HepG2 (cell line): ENCODE data around the gene CDC42BPG. TPM values are rescaled to one million over a fixed set of nuclear protein-coding genes. Genes with fewer than 3 reads are reported as not detected.

Source experiments
- FLYWCH1 ChIP-seq: sonication (generic); formaldehyde crosslinking; IDR thresholded peaks from 2 replicates; pipeline ENCODE4 v1.8.1; 2023; ENCODE audit warnings: mild to moderate bottlenecking, missing genetic modification reagents
- MYC ChIP-seq: sonication (generic); formaldehyde crosslinking; IDR thresholded peaks from 2 replicates; pipeline ENCODE4 v1.9.0; 2021; ENCODE audit warnings: missing genetic modification reagents, borderline replicate concordance
- NR3C1 ChIP-seq: sonication (generic); formaldehyde crosslinking; IDR thresholded peaks from 2 replicates; pipeline ENCODE4 v1.4.0; 2020; ENCODE audit warnings: missing genetic modification reagents
- PAXIP1 ChIP-seq: sonication (generic); formaldehyde crosslinking; conservative IDR thresholded peaks from 2 replicates; pipeline ENCODE4 v1.4.0; 2020; ENCODE audit warnings: mild to moderate bottlenecking, missing genetic modification reagents, moderate library complexity
- SRY ChIP-seq: sonication (generic); formaldehyde crosslinking; IDR thresholded peaks from 2 replicates; pipeline ENCODE4 v1.8.0; 2022; ENCODE audit warnings: mild to moderate bottlenecking, missing genetic modification reagents
- ZFY ChIP-seq: sonication (generic); formaldehyde crosslinking; IDR thresholded peaks from 2 replicates; pipeline ENCODE4 v1.4.0; 2020; ENCODE audit warnings: missing genetic modification reagents
- ZNF160 ChIP-seq: sonication (generic); formaldehyde crosslinking; IDR thresholded peaks from 2 replicates; pipeline ENCODE4 v1.8.0; 2022; ENCODE audit warnings: mild to moderate bottlenecking, inconsistent platforms, missing genetic modification reagents
- ZNF333 ChIP-seq: sonication (generic); formaldehyde crosslinking; IDR thresholded peaks from 2 replicates; pipeline ENCODE4 v1.4.0; 2020; ENCODE audit warnings: mild to moderate bottlenecking, missing genetic modification reagents, borderline replicate concordance
- ZNF546 ChIP-seq: sonication (generic); formaldehyde crosslinking; conservative IDR thresholded peaks from 2 replicates; pipeline ENCODE4 v1.8.1; 2023; ENCODE audit warnings: mild to moderate bottlenecking, missing genetic modification reagents
- polyA plus RNA-seq, 8 experiments: library from polyadenylated mRNA; depleted of rRNA in 3 of 8; stranded (reverse) in 7 of 8; unstranded in 1 of 8; fragments of >200 nt; fragmentation: Illumina TruSeq in 4 of 8; extraction: Trizol in 4 of 8; gene quantifications; 2 replicates each; pipeline versions ENCODE4 v1.2.1 to v1.2.3, GENCODE V29; 2011 to 2016; ENCODE audit warnings: low read depth in 4 of 8, missing spikeins in 1 of 8, mixed read lengths in 1 of 8; ENCODE audit not compliant: insufficient read depth in 1 of 8
- total RNA-seq, 5 experiments: library from RNA; depleted of rRNA; stranded (reverse); fragments of >200 nt; fragmentation: Illumina TruSeq; extraction: Trizol; gene quantifications; 2 replicates each; pipeline ENCODE4 v1.2.3, GENCODE V29; 2016; ENCODE audit warnings: low read depth in 1 of 5
- TF ChIP-seq, protein P1 (sequence below): sonication (generic); formaldehyde crosslinking; IDR thresholded peaks from 2 replicates; pipeline ENCODE4 v1.4.0; 2020; ENCODE audit warnings: mild to moderate bottlenecking, missing genetic modification reagents
- TF ChIP-seq, protein P2 (sequence below): sonication (generic); formaldehyde crosslinking; IDR thresholded peaks from 2 replicates; pipeline ENCODE4 v1.9.0; 2021; ENCODE audit warnings: missing genetic modification reagents, borderline replicate concordance
- TF ChIP-seq, protein P3 (sequence below): sonication (generic); formaldehyde crosslinking; IDR thresholded peaks from 2 replicates; pipeline ENCODE4 v1.4.0; 2020; ENCODE audit warnings: missing genetic modification reagents
- TF ChIP-seq, protein P4 (sequence below): sonication (generic); formaldehyde crosslinking; IDR thresholded peaks from 2 replicates; pipeline ENCODE4 v1.4.0; 2020; ENCODE audit warnings: mild to moderate bottlenecking, missing genetic modification reagents

Gene CDC42BPG
- total and polyA plus RNA-seq, 2 of the 13 experiments (the other 11 are each of a cell fraction or from before 2014, with no cell fraction given), result 0.55 to 1.4 TPM

DNA sequence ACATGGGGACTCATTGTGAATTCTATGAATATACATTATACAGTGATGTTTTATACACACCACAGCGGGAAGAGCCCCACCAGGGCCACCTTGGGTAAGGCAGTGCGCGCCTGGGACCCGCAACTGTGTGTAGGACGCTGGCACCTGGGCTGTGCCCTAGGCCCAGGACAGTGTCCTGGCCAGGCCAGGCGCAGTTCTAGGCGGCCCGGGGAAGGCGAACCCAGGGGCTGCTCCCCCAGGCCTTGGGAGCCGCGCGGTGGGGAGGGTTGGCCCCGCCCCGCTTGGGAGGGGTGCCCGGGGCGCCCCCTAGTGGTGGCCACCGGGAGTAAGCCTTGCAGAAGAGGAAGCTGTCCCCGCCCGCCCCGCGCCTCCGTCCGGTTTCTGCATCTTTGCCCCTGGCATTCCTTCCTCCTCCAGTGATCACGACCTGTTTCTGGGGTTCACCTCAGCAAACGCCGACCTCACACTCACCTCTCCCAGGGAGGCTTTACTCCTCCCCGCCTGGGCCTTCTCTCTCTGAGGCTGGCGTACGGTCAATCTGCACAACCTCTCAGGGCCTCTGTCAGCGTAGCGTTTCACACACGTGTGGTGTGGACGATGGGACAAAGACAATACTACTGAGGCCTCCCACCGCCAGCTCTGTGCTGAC, 43.4 kb upstream of the CDC42BPG start (continued):
- TF ChIP-seq SRY (CRISPR knock-in tag), result no peak
- TF ChIP-seq, protein P1, sequence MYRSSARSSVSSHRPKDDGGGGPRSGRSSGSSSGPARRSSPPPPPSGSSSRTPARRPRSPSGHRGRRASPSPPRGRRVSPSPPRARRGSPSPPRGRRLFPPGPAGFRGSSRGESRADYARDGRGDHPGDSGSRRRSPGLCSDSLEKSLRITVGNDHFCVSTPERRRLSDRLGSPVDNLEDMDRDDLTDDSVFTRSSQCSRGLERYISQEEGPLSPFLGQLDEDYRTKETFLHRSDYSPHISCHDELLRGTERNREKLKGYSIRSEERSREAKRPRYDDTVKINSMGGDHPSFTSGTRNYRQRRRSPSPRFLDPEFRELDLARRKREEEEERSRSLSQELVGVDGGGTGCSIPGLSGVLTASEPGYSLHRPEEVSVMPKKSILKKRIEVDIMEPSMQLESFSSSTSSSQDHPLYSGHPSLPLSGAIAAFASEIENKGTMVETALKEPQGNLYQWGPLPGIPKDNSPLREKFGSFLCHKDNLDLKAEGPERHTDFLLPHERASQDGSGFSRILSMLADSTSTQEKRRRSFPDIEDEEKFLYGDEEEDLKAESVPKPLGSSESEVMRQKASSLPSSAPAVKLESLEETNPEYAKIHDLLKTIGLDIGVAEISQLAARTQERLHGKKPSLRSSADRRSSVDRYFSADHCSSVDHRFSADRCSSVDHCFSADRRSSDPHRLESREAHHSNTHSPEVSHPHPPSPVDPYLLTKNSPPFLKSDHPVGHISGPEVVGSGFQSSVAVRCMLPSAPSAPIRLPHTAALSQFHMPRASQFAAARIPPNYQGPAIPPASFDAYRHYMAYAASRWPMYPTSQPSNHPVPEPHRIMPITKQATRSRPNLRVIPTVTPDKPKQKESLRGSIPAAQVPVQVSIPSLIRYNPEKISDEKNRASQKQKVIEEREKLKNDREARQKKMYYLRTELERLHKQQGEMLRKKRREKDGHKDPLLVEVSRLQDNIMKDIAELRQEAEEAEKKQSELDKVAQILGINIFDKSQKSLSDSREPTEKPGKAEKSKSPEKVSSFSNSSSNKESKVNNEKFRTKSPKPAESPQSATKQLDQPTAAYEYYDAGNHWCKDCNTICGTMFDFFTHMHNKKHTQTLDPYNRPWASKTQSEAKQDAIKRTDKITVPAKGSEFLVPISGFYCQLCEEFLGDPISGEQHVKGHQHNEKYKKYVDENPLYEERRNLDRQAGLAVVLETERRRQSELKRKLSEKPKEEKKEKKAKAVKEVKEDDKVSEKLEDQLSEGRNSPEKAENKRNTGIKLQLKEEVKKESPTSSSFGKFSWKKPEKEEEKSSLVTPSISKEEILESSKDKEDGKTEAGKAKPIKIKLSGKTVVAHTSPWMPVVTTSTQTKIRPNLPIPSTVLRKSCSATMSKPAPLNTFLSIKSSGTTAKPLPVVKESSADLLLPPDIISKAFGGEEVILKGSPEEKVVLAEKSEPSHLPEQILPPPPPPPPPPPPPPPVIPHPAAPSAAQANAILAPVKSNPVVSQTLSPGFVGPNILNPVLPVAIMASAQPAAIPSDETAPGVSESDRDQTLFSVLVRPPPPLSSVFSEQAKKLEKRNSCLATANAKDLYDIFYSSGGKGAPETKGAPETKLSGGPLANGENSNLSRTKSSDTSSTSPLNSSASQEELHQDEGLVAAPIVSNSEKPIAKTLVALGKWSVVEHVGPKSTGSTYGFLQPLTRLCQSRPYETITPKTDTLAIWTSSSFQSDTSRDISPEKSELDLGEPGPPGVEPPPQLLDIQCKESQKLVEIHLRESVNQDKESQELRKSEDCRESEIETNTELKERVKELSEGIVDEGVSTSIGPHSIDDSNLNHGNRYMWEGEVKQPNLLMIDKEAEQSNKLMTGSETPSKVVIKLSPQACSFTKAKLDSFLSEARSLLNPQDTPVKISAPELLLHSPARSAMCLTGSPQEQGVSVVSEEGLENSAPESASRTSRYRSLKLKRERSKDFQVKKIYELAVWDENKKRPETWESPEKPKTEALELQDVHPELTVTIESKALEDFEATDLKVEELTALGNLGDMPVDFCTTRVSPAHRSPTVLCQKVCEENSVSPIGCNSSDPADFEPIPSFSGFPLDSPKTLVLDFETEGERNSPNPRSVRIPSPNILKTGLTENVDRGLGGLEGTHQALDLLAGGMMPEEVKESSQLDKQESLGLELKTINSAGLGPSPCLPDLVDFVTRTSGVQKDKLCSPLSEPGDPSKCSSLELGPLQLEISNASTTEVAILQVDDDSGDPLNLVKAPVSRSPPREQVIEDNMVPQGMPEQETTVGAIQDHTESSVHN, result no peak
- TF ChIP-seq, protein P2, sequence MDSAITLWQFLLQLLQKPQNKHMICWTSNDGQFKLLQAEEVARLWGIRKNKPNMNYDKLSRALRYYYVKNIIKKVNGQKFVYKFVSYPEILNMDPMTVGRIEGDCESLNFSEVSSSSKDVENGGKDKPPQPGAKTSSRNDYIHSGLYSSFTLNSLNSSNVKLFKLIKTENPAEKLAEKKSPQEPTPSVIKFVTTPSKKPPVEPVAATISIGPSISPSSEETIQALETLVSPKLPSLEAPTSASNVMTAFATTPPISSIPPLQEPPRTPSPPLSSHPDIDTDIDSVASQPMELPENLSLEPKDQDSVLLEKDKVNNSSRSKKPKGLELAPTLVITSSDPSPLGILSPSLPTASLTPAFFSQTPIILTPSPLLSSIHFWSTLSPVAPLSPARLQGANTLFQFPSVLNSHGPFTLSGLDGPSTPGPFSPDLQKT (CRISPR knock-in tag), result no peak
- 0 out of 2 replicates have a peak, but pooled peaks have one; percentile 68 for TF ChIP-seq ZNF333 (CRISPR knock-in tag)
- TF ChIP-seq ZNF160, result peak; percentile 84; the same call in 1 of the 2 replicates
- peak; percentile 74 for TF ChIP-seq MYC (CRISPR knock-in tag)
- TF ChIP-seq PAXIP1, result 0 out of 2 replicates have a peak, but pooled peaks have one; percentile 27
- no peak for TF ChIP-seq FLYWCH1 (CRISPR knock-in tag)
- no peak for TF ChIP-seq ZNF546
- TF ChIP-seq, protein P3, sequence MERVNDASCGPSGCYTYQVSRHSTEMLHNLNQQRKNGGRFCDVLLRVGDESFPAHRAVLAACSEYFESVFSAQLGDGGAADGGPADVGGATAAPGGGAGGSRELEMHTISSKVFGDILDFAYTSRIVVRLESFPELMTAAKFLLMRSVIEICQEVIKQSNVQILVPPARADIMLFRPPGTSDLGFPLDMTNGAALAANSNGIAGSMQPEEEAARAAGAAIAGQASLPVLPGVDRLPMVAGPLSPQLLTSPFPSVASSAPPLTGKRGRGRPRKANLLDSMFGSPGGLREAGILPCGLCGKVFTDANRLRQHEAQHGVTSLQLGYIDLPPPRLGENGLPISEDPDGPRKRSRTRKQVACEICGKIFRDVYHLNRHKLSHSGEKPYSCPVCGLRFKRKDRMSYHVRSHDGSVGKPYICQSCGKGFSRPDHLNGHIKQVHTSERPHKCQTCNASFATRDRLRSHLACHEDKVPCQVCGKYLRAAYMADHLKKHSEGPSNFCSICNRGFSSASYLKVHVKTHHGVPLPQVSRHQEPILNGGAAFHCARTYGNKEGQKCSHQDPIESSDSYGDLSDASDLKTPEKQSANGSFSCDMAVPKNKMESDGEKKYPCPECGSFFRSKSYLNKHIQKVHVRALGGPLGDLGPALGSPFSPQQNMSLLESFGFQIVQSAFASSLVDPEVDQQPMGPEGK (CRISPR knock-in tag), result peak; percentile 98
- TF ChIP-seq ZFY (CRISPR knock-in tag), result peak; percentile 64
- TF ChIP-seq, protein P4, sequence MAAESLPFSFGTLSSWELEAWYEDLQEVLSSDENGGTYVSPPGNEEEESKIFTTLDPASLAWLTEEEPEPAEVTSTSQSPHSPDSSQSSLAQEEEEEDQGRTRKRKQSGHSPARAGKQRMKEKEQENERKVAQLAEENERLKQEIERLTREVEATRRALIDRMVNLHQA (CRISPR knock-in tag), result no peak
- TF ChIP-seq NR3C1 (CRISPR knock-in tag), result no peak
